Stimulated activated CD8-positive, alpha-beta memory T cell treated with anti-CD3 and anti-CD28 coated beads, Interleukin-15, amount 100 ng/mL, for 24 hours (primary cell): ENCODE measurements around the gene FAM131C.
A peak's percentile ranks its signal among the peaks of the same experiment; 100 is the strongest.
"Not testable (repeated sequence)": the region's sequence is repeated elsewhere in the genome, so short reads cannot be mapped to it uniquely, and the experiment has no call there.

Experiments
- DNase-seq: peaks from one replicate; pipeline ENCODE4 v3.0.0-alpha.2; 2020; ENCODE audit warnings: low read depth

Gene FAM131C

GRCh38 chr1:16058394-16059120 lies 14.9 kb downstream of the FAM131C start:
- not testable (repeated sequence) for DNase-seq

- DNase-seq = not testable (repeated sequence)
These were observed 16.0 kb downstream of the FAM131C start for GRCh38 chr1:16057314-16057915.

- not testable (repeated sequence) for DNase-seq
These were observed 16.9 kb downstream of the FAM131C start for GRCh38 chr1:16056521-16056912.

GRCh38 chr1:16055613-16056520 lies 17.6 kb downstream of the FAM131C start:
- peak; percentile 76 for DNase-seq

- no peak for DNase-seq
These were observed 18.6 kb downstream of the FAM131C start for GRCh38 chr1:16054598-16055540.

GRCh38 chr1:16053781-16054502 lies 19.5 kb downstream of the FAM131C start:
- DNase-seq = no peak

GRCh38 chr1:16051949-16052348 lies 21.5 kb downstream of the FAM131C start:
- not testable (repeated sequence) for DNase-seq

GRCh38 chr1:16051039-16051438 lies 22.4 kb downstream of the FAM131C start:
- no peak for DNase-seq

GRCh38 chr1:16050328-16050727 lies 23.1 kb downstream of the FAM131C start:
- no peak for DNase-seq

- DNase-seq = no peak
These were observed 24.8 kb downstream of the FAM131C start for GRCh38 chr1:16048573-16049189.

GRCh38 chr1:16047791-16048475 lies 25.5 kb downstream of the FAM131C start:
- no peak for DNase-seq

GRCh38 chr1:16046842-16047241 lies 26.6 kb downstream of the FAM131C start:
- DNase-seq = no peak

GRCh38 chr1:16043950-16044349 lies 29.5 kb downstream of the FAM131C start:
- DNase-seq = no peak

- no peak for DNase-seq
These were observed 29.9 kb downstream of the FAM131C start, which contains the start of gene CLCNKB for GRCh38 chr1:16043521-16043920. CLCNKB (plus strand) TSS chr1:16043782; CDS start chr1:16044493, 711 bp downstream.

GRCh38 chr1:16042654-16043053 lies 30.8 kb downstream of the FAM131C start:
- DNase-seq = not testable (repeated sequence)

- no peak for DNase-seq
These were observed 31.4 kb downstream of the FAM131C start for GRCh38 chr1:16042096-16042495.

GRCh38 chr1:16041200-16041599 lies 32.3 kb downstream of the FAM131C start:
- DNase-seq = no peak

- not testable (repeated sequence) for DNase-seq
These were observed 33.6 kb downstream of the FAM131C start for GRCh38 chr1:16039871-16040270.

- no peak for DNase-seq
These were observed 34.9 kb downstream of the FAM131C start for GRCh38 chr1:16038620-16038912.

- not testable (repeated sequence) for DNase-seq
These were observed 37.0 kb downstream of the FAM131C start for GRCh38 chr1:16036461-16036860.
